HG03469 (cell line): ENCODE measurements around the gene SYT13.
"Not testable (repeated sequence)": the region's sequence is repeated elsewhere in the genome, so short reads cannot be mapped to it uniquely, and the experiment has no call there.

Experiments used
- ATAC-seq: cut with Tn5 transposase; IDR thresholded peaks from one replicate; pipeline ENCODE4 v1.9.1; 2021; ENCODE audit warnings: mild to moderate bottlenecking, moderate library complexity, moderate number of reproducible peaks; ENCODE audit not compliant: unreplicated experiment

Gene SYT13

GRCh38 chr11:45250035-45250718 is 36.0 kb downstream of the SYT13 start:
- no peak for ATAC-seq

GRCh38 chr11:45249372-45249771 is 36.8 kb downstream of the SYT13 start:
- not testable (repeated sequence) for ATAC-seq

- ATAC-seq: no peak
Observed at GRCh38 chr11:45248501-45249011, 37.6 kb downstream of the SYT13 start.

GRCh38 chr11:45247433-45247832 is 38.7 kb downstream of the SYT13 start:
- ATAC-seq: no peak

- ATAC-seq: no peak
Observed at GRCh38 chr11:45246241-45246640, 39.9 kb downstream of the SYT13 start.

- no peak for ATAC-seq
Observed at GRCh38 chr11:45245218-45246045, 40.7 kb downstream of the SYT13 start.

GRCh38 chr11:45243967-45244366 is 42.2 kb downstream of the SYT13 start:
- ATAC-seq: no peak

GRCh38 chr11:45239733-45240132 is 46.4 kb downstream of the SYT13 start:
- ATAC-seq: no peak

- no peak for ATAC-seq
Observed at GRCh38 chr11:45238724-45239123, 47.4 kb downstream of the SYT13 start.

GRCh38 chr11:45237711-45238315 is 48.3 kb downstream of the SYT13 start:
- ATAC-seq: no peak

GRCh38 chr11:45234306-45235006 is 51.7 kb downstream of the SYT13 start:
- ATAC-seq: no peak

GRCh38 chr11:45233804-45234170 is 52.4 kb downstream of the SYT13 start:
- ATAC-seq: no peak

GRCh38 chr11:45233121-45233803 is 52.9 kb downstream of the SYT13 start:
- ATAC-seq: no peak

GRCh38 chr11:45232341-45233080 is 53.6 kb downstream of the SYT13 start:
- ATAC-seq: no peak

GRCh38 chr11:45229401-45230020 is 56.6 kb downstream of the SYT13 start:
- ATAC-seq: no peak

- no peak for ATAC-seq
Observed at GRCh38 chr11:45227836-45228235, 58.3 kb downstream of the SYT13 start.

- no peak for ATAC-seq
Observed at GRCh38 chr11:45226901-45227300, 59.2 kb downstream of the SYT13 start.

GRCh38 chr11:45225961-45226871 is 59.9 kb downstream of the SYT13 start:
- ATAC-seq: no peak
